ENCODE measurements around the gene CRISPLD2.
"Not testable (repeated sequence)": the region's sequence is repeated elsewhere in the genome, so short reads cannot be mapped to it uniquely, and the experiment has no call there.

The CRISPLD2 gene

GRCh38 chr16:84863481-84863814 is 43.7 kb downstream of the CRISPLD2 start:
- no peak for DNase-seq

DNA sequence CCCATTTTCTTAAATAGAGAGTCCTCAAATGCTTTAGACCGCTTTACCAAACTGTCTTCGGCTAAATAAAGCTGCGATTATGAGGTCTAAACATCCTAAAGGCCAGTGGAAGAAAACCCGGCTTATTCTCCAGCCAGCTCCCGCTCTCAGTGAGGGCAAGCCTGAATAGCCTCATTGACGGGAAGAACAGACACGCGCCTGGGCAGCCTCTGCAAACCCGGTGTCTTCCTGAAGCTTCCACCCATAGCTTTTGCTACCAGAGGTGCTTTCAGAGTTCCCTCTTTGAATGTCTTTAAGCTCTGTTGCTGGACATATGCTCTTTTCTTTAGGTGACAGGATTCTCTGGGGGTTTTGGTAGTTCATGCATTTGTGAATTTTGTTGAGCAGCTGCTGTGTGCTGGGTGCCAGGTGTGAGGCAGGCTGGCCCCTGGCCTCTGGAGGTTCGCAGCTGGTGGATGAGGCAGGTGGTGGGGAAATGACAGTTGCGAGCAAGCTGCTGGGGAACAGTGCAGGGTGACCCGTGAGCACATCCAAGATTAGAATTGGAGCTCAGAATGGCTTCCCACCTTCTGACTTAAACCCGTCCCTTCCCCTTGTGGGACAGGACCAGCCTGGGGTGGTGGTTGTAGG is 44.7 kb downstream of the CRISPLD2 start:
- DNase-seq: no peak

GRCh38 chr16:84867696-84868095 is 47.9 kb downstream of the CRISPLD2 start:
- no peak for DNase-seq

DNA sequence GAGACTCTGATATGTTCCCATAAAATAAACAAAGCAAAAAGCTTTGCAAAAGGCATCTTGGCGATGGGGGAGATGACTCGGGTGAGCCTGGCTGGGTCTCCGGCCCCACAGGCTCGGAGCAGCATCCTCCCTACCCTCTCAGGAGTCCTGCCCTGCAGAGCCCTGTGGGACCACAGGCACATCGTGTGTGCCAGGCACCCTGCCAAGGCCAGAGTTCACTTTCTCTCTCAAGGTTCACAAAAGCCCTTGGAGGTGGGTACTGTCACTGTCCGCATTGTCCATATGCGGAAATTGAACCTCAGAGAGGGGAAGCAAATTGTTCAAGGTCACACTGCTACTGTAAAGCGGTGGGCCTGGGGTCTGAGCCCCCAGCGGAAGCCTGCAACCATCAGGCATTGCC is 48.5 kb downstream of the CRISPLD2 start:
- no peak for DNase-seq

DNA sequence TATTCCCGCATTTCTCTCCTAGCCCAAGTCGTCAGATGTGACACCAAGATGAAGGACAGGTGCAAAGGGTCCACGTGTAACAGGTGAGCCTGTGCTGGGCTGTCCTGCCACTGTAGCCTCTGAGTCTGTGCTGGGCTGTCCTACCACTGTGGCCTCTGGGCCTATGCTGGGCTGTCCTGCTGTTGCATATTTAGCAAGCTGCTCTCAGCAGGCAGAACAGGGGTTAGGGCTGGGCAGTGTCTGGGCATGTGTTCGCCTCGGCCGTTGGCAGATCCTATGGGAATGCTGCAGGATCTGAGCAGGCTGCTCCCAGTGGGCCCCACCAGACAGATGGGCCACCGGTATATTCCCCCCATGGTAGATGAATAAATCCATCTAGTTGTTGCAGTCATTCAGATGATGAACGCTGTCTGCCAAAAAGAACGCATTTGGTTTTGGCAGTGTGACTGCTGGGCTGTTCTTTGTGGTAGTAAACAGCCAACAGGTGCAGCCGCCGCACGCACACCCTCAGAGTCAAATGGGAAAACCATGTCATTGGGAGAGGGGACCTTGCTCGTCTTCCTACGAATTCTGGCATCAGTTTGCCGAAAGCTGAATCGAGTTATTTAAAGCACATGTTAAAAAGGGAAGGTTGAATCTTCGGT is 49.2 kb downstream of the CRISPLD2 start:
- no peak for DNase-seq

DNA sequence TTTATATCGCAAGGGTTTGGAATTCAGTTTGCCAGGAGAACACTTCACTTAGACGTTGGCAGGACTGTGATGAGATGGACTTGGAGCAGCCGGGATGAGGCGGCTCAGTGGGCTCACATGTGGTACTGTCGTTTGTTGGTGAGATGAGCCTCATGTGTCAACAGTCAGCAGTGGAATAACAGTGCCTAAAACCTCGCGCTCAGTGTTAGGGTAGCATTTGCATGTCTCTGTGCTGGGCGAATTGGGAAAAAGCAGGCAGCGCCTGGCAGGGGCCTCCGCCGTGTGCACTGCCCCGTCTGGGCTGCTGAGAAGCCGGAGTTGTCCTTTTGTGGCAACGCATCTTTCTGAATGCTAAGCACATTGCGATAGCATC is 49.7 kb downstream of the CRISPLD2 start:
- no peak for DNase-seq

DNA sequence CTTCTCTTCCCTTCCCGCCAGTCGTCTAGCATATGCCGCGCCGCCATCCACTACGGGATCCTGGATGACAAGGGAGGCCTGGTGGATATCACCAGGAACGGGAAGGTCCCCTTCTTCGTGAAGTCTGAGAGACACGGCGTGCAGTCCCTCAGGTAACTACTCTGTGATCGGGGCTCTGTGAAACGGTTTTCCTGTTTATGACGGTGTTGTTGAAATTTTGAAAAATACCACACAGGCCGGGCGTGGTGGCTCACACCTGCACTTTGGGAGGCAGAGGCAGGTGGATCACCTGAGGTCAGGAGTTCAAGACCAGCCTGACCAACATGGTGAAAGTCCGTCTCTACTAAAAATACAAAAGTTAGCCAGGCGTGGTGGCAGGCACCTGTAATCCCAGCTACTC is 53.2 kb downstream of the CRISPLD2 start:
- DNase-seq: not testable (repeated sequence)

GRCh38 chr16:84874004-84874435 is 54.2 kb downstream of the CRISPLD2 start:
- no peak for DNase-seq

DNA sequence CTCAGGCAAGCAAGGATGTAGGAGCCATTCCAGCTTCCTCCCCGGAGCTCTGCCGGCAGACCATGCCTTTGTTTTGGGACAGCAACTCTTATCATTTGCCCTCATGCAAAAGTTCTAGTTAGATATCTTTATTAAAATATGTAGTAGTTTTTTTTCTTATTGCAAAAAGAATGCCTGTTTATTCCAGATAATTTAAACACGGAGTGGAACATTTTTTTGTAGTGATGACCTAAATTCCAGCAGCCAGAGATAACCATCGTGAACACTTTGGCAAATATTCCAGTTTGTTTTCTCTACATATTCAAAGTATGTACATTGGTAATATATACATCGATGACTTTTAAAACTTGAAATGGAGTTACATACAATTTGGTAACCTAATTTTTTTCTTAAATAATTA is 54.8 kb downstream of the CRISPLD2 start:
- DNase-seq: no peak

- no peak for DNase-seq
These were observed 55.2 kb downstream of the CRISPLD2 start for GRCh38 chr16:84874983-84875382.

DNA sequence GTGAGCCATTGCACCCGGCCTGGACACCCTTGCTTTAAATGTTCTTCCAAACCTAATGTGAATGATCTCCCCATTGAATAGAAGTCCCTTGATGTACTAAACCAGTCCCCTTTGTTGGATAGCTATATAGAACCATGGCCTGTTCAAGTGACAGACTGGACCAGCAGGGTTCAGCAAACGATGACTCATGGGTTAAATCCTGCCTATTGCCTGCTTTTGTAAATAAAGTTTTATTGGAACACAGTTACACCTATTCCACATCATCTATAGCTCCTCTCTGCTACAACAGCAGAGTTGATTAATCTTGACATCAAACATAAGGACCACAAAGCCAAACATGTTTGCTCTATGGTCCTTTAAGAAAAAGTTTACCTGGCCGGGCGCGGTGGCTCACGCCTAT is 56.1 kb downstream of the CRISPLD2 start:
- no peak for DNase-seq

GRCh38 chr16:84876873-84877606 is 57.3 kb downstream of the CRISPLD2 start:
- DNase-seq: no peak

DNA sequence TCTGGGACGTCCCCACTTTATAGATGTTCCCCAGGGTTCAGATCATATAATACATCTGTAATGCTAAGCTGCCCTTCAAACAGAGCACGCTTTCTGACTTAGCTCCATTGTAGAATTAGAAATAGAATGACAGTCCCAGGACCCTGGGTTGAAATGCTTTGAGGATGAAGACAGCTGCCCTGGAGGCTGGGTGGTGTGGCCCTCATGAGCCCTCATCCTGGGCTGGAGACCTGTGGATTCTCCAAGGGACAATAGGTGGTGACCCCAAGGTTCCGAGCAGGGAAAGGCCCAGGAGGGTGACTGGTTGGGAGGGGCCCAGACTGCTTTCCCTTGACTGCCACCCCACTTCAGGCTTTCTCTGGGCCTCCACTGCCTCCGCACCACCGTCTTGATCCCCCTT is 59.0 kb downstream of the CRISPLD2 start:
- DNase-seq: no peak

DNA sequence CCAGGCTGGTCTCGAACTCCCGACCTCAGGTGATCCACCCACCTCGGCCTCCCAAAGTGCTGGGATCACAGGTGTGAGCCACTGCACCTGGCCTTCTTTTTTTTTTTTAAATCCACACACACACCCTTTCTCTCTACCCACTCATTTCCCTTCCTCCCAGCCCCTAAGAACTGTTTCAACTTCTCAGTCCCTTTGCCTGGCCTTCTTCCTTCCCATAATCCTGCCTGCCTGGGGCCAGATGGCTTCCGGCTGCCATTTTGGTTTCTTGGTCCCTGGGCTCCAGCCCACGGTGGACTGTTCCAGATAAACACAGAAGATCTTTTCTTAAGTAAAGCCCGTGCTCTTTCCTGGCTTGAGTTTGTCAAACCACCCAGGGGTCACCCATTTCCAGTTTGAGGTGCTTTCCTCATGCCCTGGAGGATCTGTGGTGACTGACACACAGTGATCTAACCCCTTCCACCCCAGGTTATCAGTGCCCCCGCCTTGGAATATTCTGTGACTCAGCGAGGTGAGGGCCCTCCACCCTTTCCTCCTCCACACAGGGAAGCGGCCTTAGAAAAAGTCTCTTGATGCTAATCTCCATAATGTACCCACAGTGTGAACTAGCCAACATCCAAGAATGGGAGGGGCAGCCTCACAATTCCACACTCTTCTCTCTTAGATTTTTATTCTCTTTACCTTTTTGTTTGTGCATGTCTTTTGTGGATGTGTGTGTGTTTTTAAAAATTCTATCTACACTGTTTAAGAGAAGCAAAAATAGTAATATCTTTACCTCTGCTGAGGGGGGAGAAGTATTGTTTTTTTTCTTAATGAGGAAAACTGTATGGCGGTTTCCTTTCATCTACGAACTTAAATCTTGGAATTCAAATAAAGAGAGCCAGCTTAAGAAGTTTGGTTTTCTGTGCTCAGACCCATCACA is 60.0 kb downstream of the CRISPLD2 start:
- DNase-seq: no peak

DNA sequence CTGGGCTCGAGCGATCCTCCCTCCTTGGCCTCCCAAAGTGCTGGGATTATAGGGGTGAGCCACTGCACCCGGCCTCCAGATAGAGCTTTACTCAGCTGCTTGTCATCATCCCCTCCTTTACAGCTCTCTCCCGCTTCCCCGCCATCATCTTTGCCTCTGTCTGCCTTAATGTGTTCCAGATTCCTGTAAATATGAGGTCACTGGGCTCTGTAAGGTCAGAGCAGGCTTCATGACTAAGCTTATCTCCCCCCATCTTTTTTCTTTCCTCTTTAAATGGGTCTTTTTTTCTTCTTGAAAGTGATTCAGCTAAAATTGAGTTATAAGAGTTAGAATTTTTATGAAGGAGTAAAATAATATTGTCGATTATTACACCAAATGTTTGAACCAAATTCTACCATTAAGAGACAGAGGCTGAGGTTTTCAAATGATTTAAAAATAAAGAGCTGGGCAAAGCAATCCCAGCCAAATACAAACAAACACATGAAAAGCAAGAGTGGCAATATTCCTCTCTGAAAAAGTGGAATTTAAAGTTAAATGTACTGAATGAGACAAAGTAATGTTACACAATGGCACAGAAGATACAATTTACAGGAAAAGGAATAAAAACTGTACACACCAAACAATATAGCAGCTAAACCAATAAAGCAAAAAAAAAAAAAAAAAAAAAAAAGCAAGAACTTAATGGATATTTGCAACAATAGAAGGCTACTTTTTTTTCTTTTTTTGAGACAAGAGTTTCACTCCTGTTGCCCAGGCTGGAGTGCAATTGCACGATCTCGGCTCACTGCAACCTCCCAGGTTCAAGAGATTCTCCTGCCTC is 62.1 kb downstream of the CRISPLD2 start:
- DNase-seq: no peak

DNA sequence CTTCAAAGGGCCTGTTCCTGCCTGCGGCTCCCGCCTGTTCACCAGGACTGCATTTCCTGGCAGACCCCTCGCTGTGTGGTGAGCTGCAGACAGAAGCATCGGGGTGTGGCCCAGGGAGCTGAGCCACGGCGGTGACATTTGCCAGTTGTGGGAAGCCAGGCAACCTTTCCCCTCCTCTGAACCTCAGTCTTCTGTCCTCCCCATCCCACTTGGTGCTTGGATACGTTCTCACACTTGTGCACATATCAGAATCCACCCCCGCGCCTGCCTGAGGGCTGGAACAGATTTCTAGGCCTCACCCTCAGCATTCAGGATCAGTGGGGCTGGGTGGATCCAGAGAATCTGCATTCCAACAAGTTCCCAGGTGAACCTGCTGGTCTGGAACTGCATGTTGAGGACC is 63.5 kb downstream of the CRISPLD2 start:
- DNase-seq: no peak

- no peak for DNase-seq
These were observed 64.4 kb downstream of the CRISPLD2 start for GRCh38 chr16:84884246-84884595.

DNA sequence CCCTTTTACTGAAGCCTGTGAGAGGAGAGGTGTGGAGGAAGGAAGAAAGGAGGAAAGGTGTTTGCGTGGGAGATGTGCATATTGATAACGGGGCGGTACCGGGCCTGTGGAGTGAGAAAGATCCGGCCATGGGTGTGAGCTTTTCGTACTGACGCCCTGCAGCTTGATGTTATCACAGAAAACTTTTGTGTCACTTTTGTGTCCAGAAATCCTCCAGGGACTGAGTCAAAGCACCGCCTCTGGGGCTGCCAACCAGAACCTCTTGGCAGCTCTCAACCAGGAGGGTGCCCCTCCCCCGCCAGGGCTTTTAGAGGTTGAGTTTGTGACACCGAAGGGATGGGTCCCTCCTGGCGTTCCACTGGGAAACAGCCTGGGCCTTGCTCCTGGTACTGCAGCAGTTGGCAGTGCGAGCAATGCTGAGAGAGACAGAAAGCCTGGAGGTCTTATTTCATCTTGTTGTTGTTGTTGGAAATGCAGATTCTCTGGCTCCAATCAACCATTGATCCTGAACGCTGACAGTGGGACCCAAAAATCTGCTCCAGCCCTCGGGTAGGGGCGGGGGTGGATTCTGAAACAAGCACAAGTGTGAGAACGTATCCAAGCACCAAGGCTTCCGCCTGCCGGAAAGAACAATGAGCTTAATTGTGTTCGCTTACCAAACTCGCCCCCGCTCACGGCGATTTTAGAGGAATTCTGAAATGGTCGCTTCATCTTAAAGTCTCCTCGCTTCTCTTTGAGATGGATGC is 65.0 kb downstream of the CRISPLD2 start:
- DNase-seq: peak; percentile 13

DNA sequence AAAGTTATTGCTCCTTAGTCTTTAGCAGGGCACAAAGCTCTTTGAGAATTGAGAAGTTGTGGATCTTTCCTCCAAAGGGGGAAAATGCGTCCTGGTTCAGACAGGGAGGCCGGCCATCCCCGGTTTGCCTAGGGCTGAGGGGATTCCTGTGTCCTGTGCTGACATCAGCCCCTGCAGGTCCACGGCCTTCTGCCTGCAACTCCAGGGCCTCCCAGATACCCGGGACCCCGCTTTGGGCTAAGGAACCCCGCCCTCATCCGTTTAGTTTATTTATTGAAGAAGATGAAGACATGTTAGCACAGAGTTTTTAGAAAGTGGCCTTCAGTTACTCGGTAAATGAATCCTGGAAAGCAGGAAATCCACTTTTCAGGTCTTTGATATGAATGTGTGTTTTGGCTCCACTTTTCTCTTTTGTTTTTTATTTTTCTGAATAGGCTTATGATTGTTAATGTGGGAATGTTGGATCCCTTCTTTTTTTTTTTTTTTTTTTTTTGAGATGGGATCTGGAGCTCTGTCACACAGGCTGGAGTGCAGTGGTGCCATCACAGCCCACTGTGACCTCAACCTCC is 65.6 kb downstream of the CRISPLD2 start:
- no peak for DNase-seq

DNA sequence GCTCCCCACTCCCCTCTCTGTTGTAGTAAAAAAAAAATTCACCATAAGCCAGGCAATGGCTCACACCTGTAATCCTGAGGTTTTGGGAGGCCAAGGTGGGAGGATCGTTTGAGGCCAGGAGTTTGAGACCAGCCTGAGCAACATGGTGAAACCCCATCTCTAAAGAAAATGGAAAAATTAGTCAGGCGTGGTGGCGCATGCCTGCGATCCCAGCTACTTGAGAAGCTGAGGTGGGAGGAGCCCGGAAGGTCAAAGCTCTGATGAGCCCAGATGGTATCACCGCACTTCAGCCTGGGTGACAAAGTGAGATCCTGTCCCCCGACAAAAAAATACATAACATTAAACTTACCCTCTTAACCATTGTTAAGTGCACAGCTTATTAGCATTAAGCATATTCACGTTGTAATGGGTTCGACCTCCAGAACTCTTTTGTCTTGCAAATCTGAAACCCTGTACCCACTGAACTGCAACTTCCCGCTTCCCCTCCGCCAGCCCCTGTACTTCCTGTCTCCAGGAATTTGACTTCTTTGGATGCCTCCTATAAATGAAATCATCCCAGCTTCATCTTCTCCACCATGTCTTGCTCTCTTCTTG is 66.8 kb downstream of the CRISPLD2 start:
- no peak for DNase-seq

DNA sequence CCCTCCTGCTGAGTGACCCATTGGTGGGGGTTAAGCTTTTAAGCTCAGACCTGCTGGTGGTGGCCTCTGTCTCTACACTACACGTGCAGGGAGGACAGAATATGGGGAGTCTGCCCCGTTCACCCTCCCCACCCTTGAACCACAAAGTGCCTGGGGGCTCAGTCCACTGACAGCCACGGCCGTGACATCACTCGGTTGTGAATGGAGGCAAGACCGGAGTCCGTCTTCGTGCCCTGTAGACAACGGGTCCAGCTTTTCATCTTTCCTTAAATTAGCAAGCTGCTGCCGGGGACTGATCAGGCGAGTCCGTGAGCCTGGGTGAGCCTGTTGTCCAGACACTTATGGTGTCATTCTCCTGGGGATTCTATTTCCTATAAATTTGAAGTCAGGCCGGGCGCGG is 67.4 kb downstream of the CRISPLD2 start:
- DNase-seq: no peak

Measured in activated CD4-positive, alpha-beta T cell treated with anti-CD3 and anti-CD28 coated beads for 48 hours (primary cell).